HEK293 (cell line): ENCODE data around the gene SGMS1.

Source experiments
- CTCF ChIA-PET: fragments of 350-600 bp; formaldehyde crosslinking; extraction: SDS; loops from one replicate; lab custom pipeline; 2021; ENCODE audit warnings: antibody characterized with exemption; lab: Yijun Ruan, JAX
- POLR2A ChIA-PET: fragments of 300-600 bp; formaldehyde crosslinking; extraction: SDS; loops from one replicate; lab custom pipeline; 2020; ENCODE audit warnings: antibody characterized with exemption, inconsistent platforms; lab: Yijun Ruan, JAX
- H3K27ac ChIP-seq: fragments of 200-500 bp; sonication (Bioruptor generic); 2 replicates; pipeline ENCODE4 v1.5.1; 2014; ENCODE audit warnings: low read depth, low read length, control low read depth, inconsistent platforms; ENCODE audit errors: extremely low read depth
- H3K36me3 ChIP-seq, 2 experiments: fragments of 200-500 bp in 1 of 2; sonication (Bioruptor generic) in 1 of 2; 1 replicate in 1 of 2; 2 replicates in 1 of 2; pipeline ENCODE4 v1.5.1; 2014 to 2017; ENCODE audit warnings: inconsistent platforms in 2 of 2, low read length in 2 of 2; ENCODE audit not compliant: control insufficient read depth in 2 of 2, insufficient read depth in 1 of 2
- H3K4me1 ChIP-seq: fragments of 200-500 bp; sonication (Bioruptor generic); 2 replicates; pipeline ENCODE4 v1.5.1; 2014; ENCODE audit warnings: mild to moderate bottlenecking, low read length, inconsistent platforms; ENCODE audit not compliant: control insufficient read depth, insufficient read depth
- H3K4me3 ChIP-seq: 2 replicates; pipeline ENCODE4 v1.5.1; 2011; ENCODE audit warnings: low read depth, mild to moderate bottlenecking, control low read depth, low read length, moderate library complexity
- H3K9me3 ChIP-seq: fragments of 200-500 bp; sonication (Bioruptor generic); 2 replicates; pipeline ENCODE4 v1.5.1; 2014; ENCODE audit warnings: low read depth, low read length, inconsistent platforms; ENCODE audit not compliant: control insufficient read depth, insufficient read depth
- GLI2 ChIP-seq: fragments of 450-650 bp; formaldehyde crosslinking; IDR thresholded peaks from 2 replicates; pipeline ENCODE4; 2017; ENCODE audit warnings: missing biosample characterization, missing genetic modification characterization, low read depth, borderline replicate concordance
- HOXA7 ChIP-seq: sonication (generic); formaldehyde crosslinking; IDR thresholded peaks from 2 replicates; pipeline ENCODE4 v1.8.1; 2022; ENCODE audit warnings: missing genetic modification reagents, borderline replicate concordance
- KLF7 ChIP-seq: fragments of 450-650 bp; formaldehyde crosslinking; IDR thresholded peaks from 2 replicates; pipeline ENCODE4 v1.5.1; 2016; ENCODE audit warnings: missing biosample characterization, missing genetic modification characterization, borderline replicate concordance
- MYNN ChIP-seq: fragments of 450-650 bp; formaldehyde crosslinking; IDR thresholded peaks from 2 replicates; pipeline ENCODE4 v1.5.1; 2016; ENCODE audit warnings: missing biosample characterization, missing genetic modification characterization, borderline replicate concordance
- OVOL3 ChIP-seq: fragments of 450-650 bp; formaldehyde crosslinking; IDR thresholded peaks from 2 replicates; pipeline ENCODE4 v1.5.1; 2016; ENCODE audit warnings: missing biosample characterization, missing genetic modification characterization
- SP2 ChIP-seq: fragments of 450-650 bp; formaldehyde crosslinking; IDR thresholded peaks from 2 replicates; pipeline ENCODE4 v1.5.1; 2016; ENCODE audit warnings: missing biosample characterization, missing genetic modification characterization
- ZBTB1 ChIP-seq: fragments of 450-650 bp; formaldehyde crosslinking; IDR thresholded peaks from 2 replicates; pipeline ENCODE4 v1.5.1; 2016; ENCODE audit warnings: missing biosample characterization, missing genetic modification characterization
- ZBTB17 ChIP-seq: fragments of 450-650 bp; formaldehyde crosslinking; IDR thresholded peaks from 2 replicates; pipeline ENCODE4 v1.5.1; 2016; ENCODE audit warnings: missing biosample characterization, missing genetic modification characterization
- ZFP41 ChIP-seq: fragments of 450-650 bp; formaldehyde crosslinking; IDR thresholded peaks from 2 replicates; pipeline ENCODE4 v1.5.1; 2016; ENCODE audit warnings: missing biosample characterization, missing genetic modification characterization, borderline replicate concordance
- ZIC2 ChIP-seq: fragments of 450-650 bp; formaldehyde crosslinking; IDR thresholded peaks from 2 replicates; pipeline ENCODE4 v1.5.1; 2016; ENCODE audit warnings: missing biosample characterization, missing genetic modification characterization
- ZNF112 ChIP-seq: fragments of 450-650 bp; formaldehyde crosslinking; IDR thresholded peaks from 2 replicates; pipeline ENCODE4 v1.5.0; 2017; ENCODE audit warnings: missing biosample characterization, missing genetic modification characterization
- ZNF133 ChIP-seq: fragments of 450-650 bp; formaldehyde crosslinking; IDR thresholded peaks from 2 replicates; pipeline ENCODE4 v1.5.1; 2016; ENCODE audit warnings: missing biosample characterization, missing genetic modification characterization
- ZNF138 ChIP-seq: fragments of 450-650 bp; formaldehyde crosslinking; IDR thresholded peaks from 2 replicates; pipeline ENCODE4 v1.5.1; 2016; ENCODE audit warnings: missing biosample characterization, missing genetic modification characterization, borderline replicate concordance
- ZNF2 ChIP-seq: fragments of 450-650 bp; formaldehyde crosslinking; IDR thresholded peaks from 2 replicates; pipeline ENCODE4 v1.5.1; 2016; ENCODE audit warnings: missing biosample characterization, missing genetic modification characterization
- ZNF202 ChIP-seq: fragments of 450-650 bp; formaldehyde crosslinking; IDR thresholded peaks from 2 replicates; pipeline ENCODE4 v1.5.1; 2016; ENCODE audit warnings: missing biosample characterization, missing genetic modification characterization, borderline replicate concordance
- ZNF274 ChIP-seq, 2 experiments: fragments of 200-500 bp in 1 of 2; fragments of 450-650 bp in 1 of 2; sonication (Bioruptor generic) in 1 of 2; formaldehyde crosslinking in 1 of 2; IDR thresholded peaks; 2 replicates each; pipeline versions ENCODE4 v1.5.1 to v1.6.1; 2014 to 2016; ENCODE audit warnings: borderline replicate concordance in 1 of 2, inconsistent platforms in 1 of 2, low read length in 1 of 2, missing biosample characterization in 1 of 2, missing genetic modification characterization in 1 of 2
- ZNF391 ChIP-seq: fragments of 450-650 bp; formaldehyde crosslinking; IDR thresholded peaks from 2 replicates; pipeline ENCODE4 v1.5.1; 2016; ENCODE audit warnings: low read depth, missing biosample characterization, missing genetic modification characterization, borderline replicate concordance
- ZNF416 ChIP-seq: fragments of 450-650 bp; formaldehyde crosslinking; IDR thresholded peaks from 2 replicates; pipeline ENCODE4 v1.5.1; 2016; ENCODE audit warnings: missing biosample characterization, missing genetic modification characterization
- ZNF433 ChIP-seq: fragments of 450-650 bp; formaldehyde crosslinking; IDR thresholded peaks from 2 replicates; pipeline ENCODE4 v1.5.1; 2016; ENCODE audit warnings: missing biosample characterization, missing genetic modification characterization, low read depth
- ZNF449 ChIP-seq: fragments of 450-650 bp; formaldehyde crosslinking; IDR thresholded peaks from 2 replicates; pipeline ENCODE4 v1.5.1; 2017; ENCODE audit warnings: missing biosample characterization, mild to moderate bottlenecking, missing genetic modification characterization, moderate library complexity
- ZNF501 ChIP-seq: fragments of 450-650 bp; formaldehyde crosslinking; IDR thresholded peaks from 2 replicates; pipeline ENCODE4 v1.5.1; 2016; ENCODE audit warnings: missing biosample characterization, missing genetic modification characterization
- ZNF549 ChIP-seq: fragments of 450-650 bp; IDR thresholded peaks from 2 replicates; pipeline ENCODE4 v1.5.1; 2018; ENCODE audit warnings: missing biosample characterization, missing genetic modification characterization, mild to moderate bottlenecking, inconsistent platforms, moderate library complexity
- ZNF621 ChIP-seq: fragments of 450-650 bp; formaldehyde crosslinking; IDR thresholded peaks from 2 replicates; pipeline ENCODE4 v1.5.1; 2017; ENCODE audit warnings: missing biosample characterization, missing genetic modification characterization
- ZNF837 ChIP-seq: fragments of 450-650 bp; formaldehyde crosslinking; IDR thresholded peaks from 2 replicates; pipeline ENCODE4 v1.5.1; 2016; ENCODE audit warnings: missing biosample characterization, missing genetic modification characterization
- ZSCAN30 ChIP-seq: fragments of 450-650 bp; IDR thresholded peaks from 2 replicates; pipeline ENCODE4 v1.5.1; 2018; ENCODE audit warnings: missing biosample characterization, mild to moderate bottlenecking, missing genetic modification characterization, moderate library complexity
- TF ChIP-seq, protein P1 (sequence below): fragments of 450-650 bp; formaldehyde crosslinking; IDR thresholded peaks from 2 replicates; pipeline ENCODE4 v1.5.1; 2017; ENCODE audit warnings: missing biosample characterization, missing genetic modification characterization
- TF ChIP-seq, protein P2 (sequence below): fragments of 450-650 bp; formaldehyde crosslinking; IDR thresholded peaks from 2 replicates; pipeline ENCODE4 v1.5.1; 2016; ENCODE audit warnings: missing biosample characterization, missing genetic modification characterization, borderline replicate concordance
- TF ChIP-seq, protein P3 (sequence below): fragments of 450-650 bp; formaldehyde crosslinking; IDR thresholded peaks from 2 replicates; pipeline ENCODE4 v1.5.1; 2016; ENCODE audit warnings: missing biosample characterization, missing genetic modification characterization, borderline replicate concordance

Gene SGMS1

GRCh38 chr10:50291261-50291850 is 332.4 kb downstream of the SGMS1 start:
- no peaks in the 10 kb centered on the region for H3K4me1 ChIP-seq
- CTCF ChIA-PET: interaction anchor here (0.5 kb wide), 1 partner anchor 21 kb away, joined by 3 read pairs; no protein-coding TSS in a partner anchor
- no peak overlapping the region for H3K27ac ChIP-seq
- TF ChIP-seq, protein P1, sequence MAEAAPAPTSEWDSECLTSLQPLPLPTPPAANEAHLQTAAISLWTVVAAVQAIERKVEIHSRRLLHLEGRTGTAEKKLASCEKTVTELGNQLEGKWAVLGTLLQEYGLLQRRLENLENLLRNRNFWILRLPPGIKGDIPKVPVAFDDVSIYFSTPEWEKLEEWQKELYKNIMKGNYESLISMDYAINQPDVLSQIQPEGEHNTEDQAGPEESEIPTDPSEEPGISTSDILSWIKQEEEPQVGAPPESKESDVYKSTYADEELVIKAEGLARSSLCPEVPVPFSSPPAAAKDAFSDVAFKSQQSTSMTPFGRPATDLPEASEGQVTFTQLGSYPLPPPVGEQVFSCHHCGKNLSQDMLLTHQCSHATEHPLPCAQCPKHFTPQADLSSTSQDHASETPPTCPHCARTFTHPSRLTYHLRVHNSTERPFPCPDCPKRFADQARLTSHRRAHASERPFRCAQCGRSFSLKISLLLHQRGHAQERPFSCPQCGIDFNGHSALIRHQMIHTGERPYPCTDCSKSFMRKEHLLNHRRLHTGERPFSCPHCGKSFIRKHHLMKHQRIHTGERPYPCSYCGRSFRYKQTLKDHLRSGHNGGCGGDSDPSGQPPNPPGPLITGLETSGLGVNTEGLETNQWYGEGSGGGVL (tag by site-specific recombination): no peak
- TF ChIP-seq ZNF138 (no peak), ZNF621 (tag by site-specific recombination) (no peak), ZFP41 (tag by site-specific recombination) (no peak), SP2 (tag by site-specific recombination) (no peak), ZNF202 (tag by site-specific recombination) (no peak), ZNF391 (tag by site-specific recombination) (no peak), OVOL3 (tag by site-specific recombination) (no peak), ZSCAN30 (tag by site-specific recombination) (no peak), ZNF274 (IDR thresholded peaks at IDR 0.05; ENCODE audit: low read length) (no peak), ZNF274 (tag by site-specific recombination; IDR thresholded peaks at IDR 0.05; ENCODE audit: borderline replicate concordance) (no peak), ZNF433 (tag by site-specific recombination) (no peak), ZNF112 (no peak)
- no peaks in the 10 kb centered on the region for H3K9me3 ChIP-seq
- no peak overlapping the region for H3K4me3 ChIP-seq
- no peaks in the 10 kb centered on the region for H3K36me3 ChIP-seq
- POLR2A ChIA-PET: no interaction called here

- ChIA-PET CTCF (no interaction called here), POLR2A (no interaction called here)
- Histone ChIP-seq H3K4me1 (no peaks in the 10 kb centered on the region), H3K27ac (no peak overlapping the region), H3K36me3 (no peaks in the 10 kb centered on the region), H3K4me3 (no peak overlapping the region), H3K9me3 (no peaks in the 10 kb centered on the region)
- TF ChIP-seq ZIC2 (tag by site-specific recombination) (no peak), GLI2 (tag by site-specific recombination) (no peak), MYNN (tag by site-specific recombination) (no peak), ZNF112 (no peak), KLF7 (tag by site-specific recombination) (no peak), ZNF449 (tag by site-specific recombination) (no peak), ZNF133 (no peak), ZBTB17 (tag by site-specific recombination) (no peak), HOXA7 (no peak), ZNF837 (tag by site-specific recombination) (no peak), ZNF501 (tag by site-specific recombination) (no peak), ZNF2 (tag by site-specific recombination) (no peak), ZBTB1 (tag by site-specific recombination) (no peak), ZNF549 (tag by site-specific recombination) (no peak), ZNF416 (tag by site-specific recombination) (no peak)
- TF ChIP-seq, protein P2, sequence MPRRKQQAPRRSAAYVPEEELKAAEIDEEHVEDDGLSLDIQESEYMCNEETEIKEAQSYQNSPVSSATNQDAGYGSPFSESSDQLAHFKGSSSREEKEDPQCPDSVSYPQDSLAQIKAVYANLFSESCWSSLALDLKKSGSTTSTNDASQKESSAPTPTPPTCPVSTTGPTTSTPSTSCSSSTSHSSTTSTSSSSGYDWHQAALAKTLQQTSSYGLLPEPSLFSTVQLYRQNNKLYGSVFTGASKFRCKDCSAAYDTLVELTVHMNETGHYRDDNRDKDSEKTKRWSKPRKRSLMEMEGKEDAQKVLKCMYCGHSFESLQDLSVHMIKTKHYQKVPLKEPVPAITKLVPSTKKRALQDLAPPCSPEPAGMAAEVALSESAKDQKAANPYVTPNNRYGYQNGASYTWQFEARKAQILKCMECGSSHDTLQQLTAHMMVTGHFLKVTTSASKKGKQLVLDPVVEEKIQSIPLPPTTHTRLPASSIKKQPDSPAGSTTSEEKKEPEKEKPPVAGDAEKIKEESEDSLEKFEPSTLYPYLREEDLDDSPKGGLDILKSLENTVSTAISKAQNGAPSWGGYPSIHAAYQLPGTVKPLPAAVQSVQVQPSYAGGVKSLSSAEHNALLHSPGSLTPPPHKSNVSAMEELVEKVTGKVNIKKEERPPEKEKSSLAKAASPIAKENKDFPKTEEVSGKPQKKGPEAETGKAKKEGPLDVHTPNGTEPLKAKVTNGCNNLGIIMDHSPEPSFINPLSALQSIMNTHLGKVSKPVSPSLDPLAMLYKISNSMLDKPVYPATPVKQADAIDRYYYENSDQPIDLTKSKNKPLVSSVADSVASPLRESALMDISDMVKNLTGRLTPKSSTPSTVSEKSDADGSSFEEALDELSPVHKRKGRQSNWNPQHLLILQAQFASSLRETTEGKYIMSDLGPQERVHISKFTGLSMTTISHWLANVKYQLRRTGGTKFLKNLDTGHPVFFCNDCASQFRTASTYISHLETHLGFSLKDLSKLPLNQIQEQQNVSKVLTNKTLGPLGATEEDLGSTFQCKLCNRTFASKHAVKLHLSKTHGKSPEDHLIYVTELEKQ: no peak
- TF ChIP-seq, protein P3, sequence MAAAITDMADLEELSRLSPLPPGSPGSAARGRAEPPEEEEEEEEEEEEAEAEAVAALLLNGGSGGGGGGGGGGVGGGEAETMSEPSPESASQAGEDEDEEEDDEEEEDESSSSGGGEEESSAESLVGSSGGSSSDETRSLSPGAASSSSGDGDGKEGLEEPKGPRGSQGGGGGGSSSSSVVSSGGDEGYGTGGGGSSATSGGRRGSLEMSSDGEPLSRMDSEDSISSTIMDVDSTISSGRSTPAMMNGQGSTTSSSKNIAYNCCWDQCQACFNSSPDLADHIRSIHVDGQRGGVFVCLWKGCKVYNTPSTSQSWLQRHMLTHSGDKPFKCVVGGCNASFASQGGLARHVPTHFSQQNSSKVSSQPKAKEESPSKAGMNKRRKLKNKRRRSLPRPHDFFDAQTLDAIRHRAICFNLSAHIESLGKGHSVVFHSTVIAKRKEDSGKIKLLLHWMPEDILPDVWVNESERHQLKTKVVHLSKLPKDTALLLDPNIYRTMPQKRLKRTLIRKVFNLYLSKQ (tag by site-specific recombination): no peak
Observed at GRCh38 chr10:50289196-50289595, 334.6 kb downstream of the SGMS1 start.
